PC-3 (cell line): Measurements from ENCODE around the gene CHN1. TPM values are rescaled to one million over a fixed set of nuclear protein-coding genes. Genes with fewer than 3 reads are reported as not detected.

ENCODE experiments used
- ATAC-seq: fragments of 200-7000 bp; cut with Tn5 transposase; 2 replicates; pipeline ENCODE4 v1.9.1; 2020; ENCODE audit warnings: mild to moderate bottlenecking, moderate library complexity
- BruUV-seq: library from RNA; stranded (reverse); fragments of 400-500 nt; replicated peaks from 2 replicates; lab custom pipeline; 2021; lab: Mats Ljungman, UMichigan
- CTCF ChIA-PET: fragments of 300-600 bp; sonication (Branson Sonifier 250); formaldehyde crosslinking; loops from one replicate; lab custom pipeline; 2022; ENCODE audit warnings: antibody characterized with exemption; lab: Charles Lee
- POLR2A ChIA-PET: fragments of 300-600 bp; sonication (Branson Sonifier 250); formaldehyde crosslinking; loops from one replicate; lab custom pipeline; 2022; ENCODE audit warnings: antibody characterized with exemption; ENCODE audit not compliant: unreplicated experiment; lab: Charles Lee
- DNase-seq: peaks from one replicate; pipeline ENCODE4 v3.0.0-alpha.2; 2015
- H2AFZ ChIP-seq: fragments of 300-600 bp; sonication (generic); 2 replicates; pipeline ENCODE4 v1.6.0; 2016; ENCODE audit warnings: antibody characterized with exemption, low read length
- H3F3A ChIP-seq: fragments of 300-600 bp; sonication (generic); one replicate; pipeline ENCODE4 v1.6.0; 2017; ENCODE audit warnings: antibody characterized with exemption, low read length, control low read depth, mild to moderate bottlenecking; ENCODE audit not compliant: unreplicated experiment
- H3K27ac ChIP-seq: fragments of 300-600 bp; sonication (generic); 2 replicates; pipeline ENCODE4 v1.5.1; 2016; ENCODE audit warnings: mild to moderate bottlenecking, low read length
- H3K27me3 ChIP-seq: fragments of 300-600 bp; sonication (generic); 2 replicates; pipeline ENCODE4 v1.6.1; 2016; ENCODE audit warnings: low read length, mixed read lengths
- H3K36me3 ChIP-seq: fragments of 300-600 bp; sonication (generic); 2 replicates; pipeline ENCODE4 v1.6.1; 2016; ENCODE audit warnings: low read depth, mixed run types, low read length, mixed read lengths
- H3K4me1 ChIP-seq: fragments of 300-600 bp; sonication (generic); 2 replicates; pipeline ENCODE4 v1.5.1; 2016; ENCODE audit warnings: low read length; ENCODE audit not compliant: insufficient read depth
- H3K4me2 ChIP-seq: fragments of 300-600 bp; sonication (generic); 2 replicates; pipeline ENCODE4 v1.6.0; 2016; ENCODE audit warnings: low read length
- H3K4me3 ChIP-seq: fragments of 300-600 bp; sonication (generic); 2 replicates; pipeline ENCODE4 v1.5.1; 2016; ENCODE audit warnings: mild to moderate bottlenecking, low read length, mixed read lengths
- H3K79me2 ChIP-seq: fragments of 300-600 bp; sonication (generic); 2 replicates; pipeline ENCODE4 v1.6.1; 2017; ENCODE audit warnings: low read length, mixed read lengths
- H3K9ac ChIP-seq: fragments of 300-600 bp; sonication (generic); 2 replicates; pipeline ENCODE4 v1.6.0; 2016; ENCODE audit warnings: mild to moderate bottlenecking, low read length
- H3K9me2 ChIP-seq: fragments of 300-600 bp; sonication (generic); replicated peaks from 2 replicates; pipeline ENCODE4 v1.6.1; 2016; ENCODE audit warnings: mixed run types, low read length, mixed read lengths
- H3K9me3 ChIP-seq: fragments of 300-600 bp; sonication (generic); 2 replicates; pipeline ENCODE4 v1.6.1; 2016; ENCODE audit warnings: low read length, mixed read lengths
- H4K20me1 ChIP-seq: fragments of 300-600 bp; sonication (generic); 2 replicates; pipeline ENCODE4 v1.6.1; 2016; ENCODE audit warnings: low read length, mixed read lengths
- EZH2 ChIP-seq: fragments of 300-600 bp; sonication (generic); IDR thresholded peaks from one replicate; pipeline ENCODE4 v1.6.1; 2017; ENCODE audit warnings: antibody characterized with exemption, mild to moderate bottlenecking, low read length; ENCODE audit not compliant: unreplicated experiment
- EZH2phosphoT487 ChIP-seq: fragments of 300-600 bp; sonication (generic); IDR thresholded peaks from 2 replicates; pipeline ENCODE4 v1.6.1; 2018; ENCODE audit warnings: mild to moderate bottlenecking, antibody characterized with exemption, low read length, borderline replicate concordance
- intact Hi-C: fragments of 100-400 bp; cut with micrococcal nuclease; formaldehyde crosslinking; loops from 2 replicates; pipeline ENCODE4 v1.9.0; 2023
- total RNA-seq: library from RNA; depleted of rRNA; stranded (reverse); fragments of >200 nt; gene quantifications from 2 replicates; pipeline ENCODE4 v1.2.3, GENCODE V29; 2014
- TF ChIP-seq, protein P1 (sequence below): fragments of 300-600 bp; sonication (generic); conservative IDR thresholded peaks from 2 replicates; pipeline ENCODE4 v1.5.1; 2017; ENCODE audit warnings: antibody characterized with exemption, low read depth, mild to moderate bottlenecking, low read length

Gene CHN1
- total RNA-seq, 1 experiment from 2014 or later, result 7.8 TPM

DNA sequence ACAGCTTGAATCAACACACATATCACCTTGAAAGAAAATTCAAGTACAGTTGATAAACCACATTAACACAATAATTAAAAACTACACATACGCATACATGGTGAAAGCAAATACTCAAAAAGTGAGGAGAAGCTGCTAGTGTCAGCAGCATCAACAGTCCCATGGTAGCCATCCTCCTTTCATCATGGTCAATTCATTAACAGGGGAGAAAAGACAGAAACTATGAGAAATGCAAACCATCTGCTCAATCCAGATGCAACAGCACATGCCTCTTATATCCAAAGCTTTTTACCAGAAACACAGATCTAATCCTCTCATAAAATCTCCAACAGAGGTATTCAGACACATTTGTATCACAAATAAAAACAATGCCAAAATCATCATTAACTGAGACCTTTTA is 159.0 kb downstream of the CHN1 start:
- H3K4me2 ChIP-seq, result no peak overlapping the region
- POLR2A ChIA-PET, result interaction anchor here (0.6 kb wide), 1 partner anchor 9 kb away, joined by 4 read pairs; no protein-coding TSS in a partner anchor

DNA sequence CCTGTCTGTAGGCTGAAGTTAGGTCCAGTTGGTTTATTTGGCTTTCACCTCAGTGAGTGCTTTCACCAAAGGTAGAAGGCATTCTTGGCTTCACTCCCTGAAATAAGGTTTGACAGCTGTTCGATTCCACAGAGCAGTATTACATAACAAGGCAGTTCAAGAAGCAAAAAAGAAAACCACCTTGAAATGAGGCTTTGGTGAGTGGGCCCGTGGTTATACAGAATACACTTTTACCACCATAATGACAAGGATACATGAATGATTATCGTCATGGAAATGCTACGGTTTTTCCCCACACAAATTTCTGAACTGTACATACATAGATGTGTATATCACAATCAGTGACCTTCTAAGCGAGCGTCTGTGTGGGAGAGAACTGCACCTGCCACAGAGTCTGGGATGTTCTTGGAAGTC is 160.9 kb downstream of the CHN1 start:
- ChIA-PET CTCF (no interaction called here), POLR2A (no interaction called here)
- no peaks in the 10 kb centered on the region for H3K27me3 ChIP-seq
- H3K36me3 ChIP-seq, result no peaks in the 10 kb centered on the region
- peaks cover 19% of the 10 kb centered on the region for H3K4me1 ChIP-seq
- no peak for ATAC-seq
- TF ChIP-seq EZH2 (no peak), EZH2phosphoT487 (no peak)
- TF ChIP-seq, protein P1, sequence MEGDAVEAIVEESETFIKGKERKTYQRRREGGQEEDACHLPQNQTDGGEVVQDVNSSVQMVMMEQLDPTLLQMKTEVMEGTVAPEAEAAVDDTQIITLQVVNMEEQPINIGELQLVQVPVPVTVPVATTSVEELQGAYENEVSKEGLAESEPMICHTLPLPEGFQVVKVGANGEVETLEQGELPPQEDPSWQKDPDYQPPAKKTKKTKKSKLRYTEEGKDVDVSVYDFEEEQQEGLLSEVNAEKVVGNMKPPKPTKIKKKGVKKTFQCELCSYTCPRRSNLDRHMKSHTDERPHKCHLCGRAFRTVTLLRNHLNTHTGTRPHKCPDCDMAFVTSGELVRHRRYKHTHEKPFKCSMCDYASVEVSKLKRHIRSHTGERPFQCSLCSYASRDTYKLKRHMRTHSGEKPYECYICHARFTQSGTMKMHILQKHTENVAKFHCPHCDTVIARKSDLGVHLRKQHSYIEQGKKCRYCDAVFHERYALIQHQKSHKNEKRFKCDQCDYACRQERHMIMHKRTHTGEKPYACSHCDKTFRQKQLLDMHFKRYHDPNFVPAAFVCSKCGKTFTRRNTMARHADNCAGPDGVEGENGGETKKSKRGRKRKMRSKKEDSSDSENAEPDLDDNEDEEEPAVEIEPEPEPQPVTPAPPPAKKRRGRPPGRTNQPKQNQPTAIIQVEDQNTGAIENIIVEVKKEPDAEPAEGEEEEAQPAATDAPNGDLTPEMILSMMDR, result no peak
- H3F3A ChIP-seq, result no peaks in the 10 kb centered on the region
- no peak overlapping the region for H3K4me2 ChIP-seq
- intact Hi-C loops, result no loop called here
- no peak overlapping the region for H3K9ac ChIP-seq
- H2AFZ ChIP-seq, result no peak overlapping the region
- no TSS peak for BruUV-seq
- no peak for DNase-seq
- H3K79me2 ChIP-seq, result no peaks in the 10 kb centered on the region
- no peaks in the 10 kb centered on the region for H3K9me3 ChIP-seq
- no peak overlapping the region for H3K27ac ChIP-seq
- no peaks in the 10 kb centered on the region for H4K20me1 ChIP-seq
- no peak overlapping the region for H3K4me3 ChIP-seq
- no peaks in the 10 kb centered on the region for H3K9me2 ChIP-seq

More for the DNA sequence above, 159.0 kb downstream of the CHN1 start:
- BruUV-seq, result no TSS peak
- H3K9ac ChIP-seq, result no peak overlapping the region
- no peak overlapping the region for H3K4me3 ChIP-seq
- CTCF ChIA-PET, result no interaction called here
- no peaks in the 10 kb centered on the region for H3K79me2 ChIP-seq
- H3K36me3 ChIP-seq, result no peaks in the 10 kb centered on the region
- intact Hi-C loops, result no loop called here
- no peaks in the 10 kb centered on the region for H3K27me3 ChIP-seq
- H2AFZ ChIP-seq, result no peak overlapping the region
- H3K27ac ChIP-seq, result no peak overlapping the region
- no peak for DNase-seq
- TF ChIP-seq, protein P1, result no peak
- TF ChIP-seq EZH2phosphoT487, result no peak
- no peak for TF ChIP-seq EZH2
- H3K9me3 ChIP-seq, result no peaks in the 10 kb centered on the region
- no peaks in the 10 kb centered on the region for H3F3A ChIP-seq
- H4K20me1 ChIP-seq, result no peaks in the 10 kb centered on the region
- no peak for ATAC-seq
- peaks cover 19% of the 10 kb centered on the region for H3K4me1 ChIP-seq
- H3K9me2 ChIP-seq, result no peaks in the 10 kb centered on the region

DNA sequence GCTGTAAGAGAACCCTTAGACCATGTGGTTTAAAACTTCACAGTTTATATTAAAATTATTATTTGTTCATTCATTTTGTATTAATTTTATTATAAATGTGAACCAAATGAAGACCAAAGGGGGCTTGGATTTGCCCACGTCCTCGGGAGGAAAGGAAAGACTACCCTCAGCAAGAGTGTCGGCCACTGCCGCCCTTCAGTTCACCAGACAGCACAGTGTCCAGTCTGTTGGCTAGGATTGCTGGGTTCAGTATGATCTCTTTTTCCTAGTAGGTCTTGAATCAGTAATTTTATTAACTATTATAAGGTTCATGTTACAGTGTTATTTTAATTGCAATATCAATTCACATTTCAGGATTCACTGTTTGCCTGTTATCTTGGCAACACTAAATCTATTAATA is 162.7 kb downstream of the CHN1 start:
- no peaks in the 10 kb centered on the region for H3K36me3 ChIP-seq
- H3K27me3 ChIP-seq, result no peaks in the 10 kb centered on the region
- no peak for ATAC-seq
- H3K4me2 ChIP-seq, result no peak overlapping the region
- POLR2A ChIA-PET, result no interaction called here
- no peak overlapping the region for H2AFZ ChIP-seq
- no peaks in the 10 kb centered on the region for H3K9me3 ChIP-seq
- H4K20me1 ChIP-seq, result no peaks in the 10 kb centered on the region
- no peaks in the 10 kb centered on the region for H3K79me2 ChIP-seq
- H3K4me1 ChIP-seq, result peaks cover 6% of the 10 kb centered on the region
- H3K27ac ChIP-seq, result no peak overlapping the region
- H3K4me3 ChIP-seq, result no peak overlapping the region
- no peaks in the 10 kb centered on the region for H3F3A ChIP-seq
- DNase-seq, result no peak
- no TSS peak for BruUV-seq
- H3K9me2 ChIP-seq, result no peaks in the 10 kb centered on the region
- CTCF ChIA-PET, result no interaction called here
- TF ChIP-seq, protein P1, result no peak
- TF ChIP-seq EZH2phosphoT487, result no peak
- intact Hi-C loops, result no loop called here
- H3K9ac ChIP-seq, result no peak overlapping the region
